ENCODE results near the gene SREBF1.
A peak's percentile ranks its signal among the peaks of the same experiment; 100 is the strongest.

Gene SREBF1

GRCh38 chr17:17836818-17837379, at the start of gene SREBF1:
Gene SREBF1 (minus strand): TSS chr17:17836986. CDS start chr17:17836817, 169 bp downstream.
- no peak for DNase-seq

GRCh38 chr17:17886226-17886625, 49.4 kb upstream of the SREBF1 start:
- no peak for DNase-seq

- DNase-seq = no peak
Observed at GRCh38 chr17:17884391-17885357, 47.9 kb upstream of the SREBF1 start.

GRCh38 chr17:17883801-17884200, 47.0 kb upstream of the SREBF1 start:
- no peak for DNase-seq

GRCh38 chr17:17882082-17882581, 45.3 kb upstream of the SREBF1 start:
- no peak for DNase-seq

GRCh38 chr17:17880577-17881196, 43.9 kb upstream of the SREBF1 start:
- no peak for DNase-seq

- DNase-seq = peak; percentile 28
Observed at GRCh38 chr17:17877529-17878358, 41.0 kb upstream of the SREBF1 start.

- no peak for DNase-seq
Observed at GRCh38 chr17:17876959-17877528, 40.3 kb upstream of the SREBF1 start.

GRCh38 chr17:17874478-17874877, 37.7 kb upstream of the SREBF1 start:
- DNase-seq = no peak

- no peak for DNase-seq
Observed at GRCh38 chr17:17873450-17873991, 36.7 kb upstream of the SREBF1 start.

- DNase-seq = no peak
Observed at GRCh38 chr17:17872547-17873345, 36.0 kb upstream of the SREBF1 start.

GRCh38 chr17:17871913-17872312, 35.1 kb upstream of the SREBF1 start:
- no peak for DNase-seq

GRCh38 chr17:17870247-17870646, 33.5 kb upstream of the SREBF1 start:
- no peak for DNase-seq

GRCh38 chr17:17868641-17869522, 32.1 kb upstream of the SREBF1 start:
- DNase-seq = no peak

GRCh38 chr17:17866897-17867296, 30.1 kb upstream of the SREBF1 start:
- no peak for DNase-seq

GRCh38 chr17:17866425-17866824, 29.6 kb upstream of the SREBF1 start:
- no peak for DNase-seq

- no peak for DNase-seq
Observed at GRCh38 chr17:17865035-17865434, 28.2 kb upstream of the SREBF1 start.

- DNase-seq = no peak
Observed at GRCh38 chr17:17860766-17861107, 24.0 kb upstream of the SREBF1 start.

GRCh38 chr17:17859909-17860765, 23.4 kb upstream of the SREBF1 start:
- DNase-seq = no peak

Data from COR-L47 (cell line).